Loucy (cell line): ENCODE results near the gene CHD9NB.

Experiments used
- H2AFZ ChIP-seq: fragments of 200-600 bp; sonication (generic); 2 replicates; pipeline ENCODE4 v1.6.0; 2016; ENCODE audit warnings: antibody characterized with exemption, mild to moderate bottlenecking, low read length, moderate library complexity
- H3F3A ChIP-seq: fragments of 200-600 bp; 2 replicates; pipeline ENCODE4 v1.6.0; 2016; ENCODE audit warnings: antibody characterized with exemption, low read depth, mild to moderate bottlenecking
- H3K27me3 ChIP-seq: fragments of 200-600 bp; sonication (generic); 2 replicates; pipeline ENCODE4 v1.6.1; 2014; ENCODE audit warnings: low read length, mild to moderate bottlenecking; ENCODE audit not compliant: insufficient read depth, poor library complexity, severe bottlenecking
- H3K36me3 ChIP-seq: fragments of 200-600 bp; sonication (generic); 2 replicates; pipeline ENCODE4 v1.6.1; 2016; ENCODE audit warnings: low read length; ENCODE audit not compliant: insufficient read depth
- H3K4me1 ChIP-seq: fragments of 200-600 bp; sonication (generic); 2 replicates; pipeline ENCODE4 v1.5.1; 2014; ENCODE audit warnings: low read length, mild to moderate bottlenecking; ENCODE audit not compliant: insufficient read depth, poor library complexity, severe bottlenecking
- H3K4me2 ChIP-seq: fragments of 200-600 bp; sonication (generic); 2 replicates; pipeline ENCODE4 v1.6.0; 2014; ENCODE audit warnings: antibody characterized with exemption, low read length, low read depth, mild to moderate bottlenecking; ENCODE audit not compliant: poor library complexity, severe bottlenecking
- H3K4me3 ChIP-seq: fragments of 200-600 bp; sonication (generic); 2 replicates; pipeline ENCODE4 v1.5.1; 2014; ENCODE audit warnings: low read length, mild to moderate bottlenecking, mixed read lengths; ENCODE audit not compliant: poor library complexity, severe bottlenecking
- H3K79me2 ChIP-seq: fragments of 200-600 bp; sonication (generic); 2 replicates; pipeline ENCODE4 v1.6.1; 2014; ENCODE audit warnings: low read length; ENCODE audit not compliant: insufficient read depth
- H3K9ac ChIP-seq: fragments of 200-600 bp; sonication (generic); 2 replicates; pipeline ENCODE4 v1.6.0; 2014; ENCODE audit warnings: mild to moderate bottlenecking, low read depth, low read length, moderate library complexity; ENCODE audit not compliant: poor library complexity, severe bottlenecking
- H3K9me2 ChIP-seq: fragments of 200-600 bp; sonication (generic); replicated peaks from 2 replicates; pipeline ENCODE4 v1.6.1; 2016; ENCODE audit warnings: low read depth, low read length, mixed read lengths
- H3K9me3 ChIP-seq: fragments of 200-600 bp; sonication (generic); 2 replicates; pipeline ENCODE4 v1.6.1; 2014; ENCODE audit warnings: mild to moderate bottlenecking, antibody characterized with exemption, low read length, low read depth; ENCODE audit not compliant: insufficient read depth
- H4K20me1 ChIP-seq: fragments of 200-600 bp; sonication (generic); 2 replicates; pipeline ENCODE4 v1.6.0; 2014; ENCODE audit warnings: antibody characterized with exemption, low read length, mild to moderate bottlenecking; ENCODE audit not compliant: insufficient read depth, poor library complexity, severe bottlenecking
- CTCF ChIP-seq: fragments of 200-600 bp; sonication (generic); conservative IDR thresholded peaks from 2 replicates; pipeline ENCODE4 v1.5.1; 2014; ENCODE audit warnings: mild to moderate bottlenecking, antibody characterized with exemption, low read length
- EZH2phosphoT487 ChIP-seq: fragments of 200-600 bp; IDR thresholded peaks from 2 replicates; pipeline ENCODE4 v1.6.1; 2018; ENCODE audit warnings: antibody characterized with exemption, mild to moderate bottlenecking, moderate library complexity, borderline replicate concordance

The CHD9NB gene

DNA sequence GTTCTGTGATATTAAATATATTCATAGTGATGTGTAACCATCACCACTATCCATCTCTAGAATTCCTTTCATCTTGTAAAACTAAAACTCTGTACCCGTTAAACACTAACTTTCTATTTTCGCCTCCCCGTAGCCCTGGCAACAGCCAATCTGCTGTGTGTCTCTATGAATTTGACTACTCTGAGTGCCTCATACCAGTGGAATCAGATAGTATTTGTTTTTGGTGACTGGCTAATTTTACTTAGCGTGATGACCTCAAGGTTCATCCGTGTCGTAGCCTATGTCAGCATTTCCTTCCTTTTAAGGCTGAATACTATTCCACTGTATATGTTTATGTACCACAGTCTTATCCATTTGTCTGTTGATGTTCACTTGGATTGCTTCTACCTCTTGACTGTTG lies 20.3 kb upstream of the CHD9NB start:
- H3K9me2 ChIP-seq, result no peaks in the 10 kb centered on the region
- H3K4me1 ChIP-seq, result peaks cover 2% of the 10 kb centered on the region
- no peaks in the 10 kb centered on the region for H3K27me3 ChIP-seq
- no peaks in the 10 kb centered on the region for H3K79me2 ChIP-seq
- no peak overlapping the region for H3K4me3 ChIP-seq
- no peaks in the 10 kb centered on the region for H4K20me1 ChIP-seq
- no peak overlapping the region for H3K4me2 ChIP-seq
- TF ChIP-seq EZH2phosphoT487 (no peak), CTCF (no peak)
- no peak overlapping the region for H2AFZ ChIP-seq
- H3F3A ChIP-seq, result no peaks in the 10 kb centered on the region
- H3K9me3 ChIP-seq, result peaks cover 4% of the 10 kb centered on the region; the same call in 1 of the 2 replicates
- no peaks in the 10 kb centered on the region for H3K36me3 ChIP-seq
- no peak overlapping the region for H3K9ac ChIP-seq

DNA sequence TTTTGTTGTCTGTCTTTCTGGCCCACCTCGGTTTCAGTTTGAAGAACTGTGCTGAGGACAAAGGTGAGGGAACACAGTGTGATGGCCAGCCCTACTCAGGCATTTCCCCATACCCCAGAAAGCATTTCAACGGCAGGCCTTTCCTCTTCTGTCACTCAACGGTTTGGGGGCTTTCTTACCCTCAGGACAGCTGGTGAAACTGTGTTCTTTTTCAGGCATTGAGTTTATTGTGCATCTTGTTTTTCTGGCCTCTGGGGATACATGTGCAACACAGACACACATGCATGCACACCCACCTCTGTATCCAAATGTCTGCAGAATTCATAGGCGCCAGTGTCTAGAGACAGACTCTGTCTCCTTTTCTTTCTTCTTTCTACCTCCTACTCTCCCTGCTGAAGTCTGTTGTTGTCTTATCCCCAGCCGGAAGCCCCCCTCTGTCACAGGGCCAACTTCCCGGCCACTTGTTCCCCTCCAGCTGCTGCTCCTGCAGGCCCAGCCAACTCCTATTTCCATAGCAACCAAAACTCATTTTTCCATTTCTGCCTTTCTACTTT lies 19.1 kb upstream of the CHD9NB start:
- TF ChIP-seq CTCF (no peak), EZH2phosphoT487 (no peak)
- H3K36me3 ChIP-seq, result no peaks in the 10 kb centered on the region
- no peaks in the 10 kb centered on the region for H4K20me1 ChIP-seq
- H3K9me3 ChIP-seq, result peaks cover 4% of the 10 kb centered on the region; the same call in 1 of the 2 replicates
- no peaks in the 10 kb centered on the region for H3F3A ChIP-seq
- no peak overlapping the region for H2AFZ ChIP-seq
- no peak overlapping the region for H3K9ac ChIP-seq
- H3K79me2 ChIP-seq, result 0 out of 2 replicates have a peak, but pooled peaks cover 4% of the 10 kb centered on the region
- no peaks in the 10 kb centered on the region for H3K27me3 ChIP-seq
- no peak overlapping the region for H3K4me3 ChIP-seq
- no peaks in the 10 kb centered on the region for H3K9me2 ChIP-seq
- no peak overlapping the region for H3K4me2 ChIP-seq
- H3K4me1 ChIP-seq, result peaks cover 6% of the 10 kb centered on the region

GRCh38 chr16:53069772-53070171 lies 17.1 kb upstream of the CHD9NB start:
- Histone ChIP-seq H3K4me2 (no peak overlapping the region), H3K4me1 (peaks cover 6% of the 10 kb centered on the region), H3K9me3 (peaks cover 4% of the 10 kb centered on the region; the same call in 1 of the 2 replicates), H3K27me3 (no peaks in the 10 kb centered on the region), H3F3A (no peaks in the 10 kb centered on the region), H3K9me2 (no peaks in the 10 kb centered on the region), H4K20me1 (no peaks in the 10 kb centered on the region), H3K79me2 (0 out of 2 replicates have a peak, but pooled peaks cover 4% of the 10 kb centered on the region), H2AFZ (no peak overlapping the region), H3K4me3 (no peak overlapping the region), H3K36me3 (no peaks in the 10 kb centered on the region), H3K9ac (no peak overlapping the region)
- TF ChIP-seq EZH2phosphoT487 (no peak), CTCF (no peak)
